Cardiac muscle cell (in vitro differentiated cells and primary cell): Measurements from ENCODE around the gene CABP7. TPM values are rescaled to one million over a fixed set of nuclear protein-coding genes. Genes with fewer than 3 reads are reported as not detected.

Experiments used
- DNase-seq, 2 donors: peaks; one replicate each; pipeline versions ENCODE4 v3.0.0 to v3.0.0-alpha.2; 2010 to 2017; ENCODE audit warnings: low read depth in 1 of 2, low spot score in 1 of 2
- H3K27ac ChIP-seq: fragments of 200-600 bp; sonication (generic); 2 replicates; pipeline ENCODE4 v1.5.1; 2016
- H3K27me3 ChIP-seq: fragments of 200-600 bp; sonication (generic); 2 replicates; pipeline ENCODE4 v1.6.0; 2016; ENCODE audit warnings: control low read depth
- H3K36me3 ChIP-seq: fragments of 200-600 bp; sonication (generic); 2 replicates; pipeline ENCODE4 v1.5.1; 2016; ENCODE audit warnings: control low read depth
- H3K4me1 ChIP-seq: fragments of 200-600 bp; sonication (generic); 2 replicates; pipeline ENCODE4 v1.8.1; 2017; ENCODE audit warnings: low read depth, mild to moderate bottlenecking, mixed run types
- H3K4me3 ChIP-seq: fragments of 200-600 bp; sonication (generic); 2 replicates; pipeline ENCODE4 v1.5.1; 2016; ENCODE audit warnings: mild to moderate bottlenecking
- H3K9me3 ChIP-seq: fragments of 200-600 bp; sonication (generic); 2 replicates; pipeline ENCODE4 v1.5.1; 2017; ENCODE audit warnings: low read depth, mild to moderate bottlenecking, control low read depth
- polyA plus RNA-seq: library from polyadenylated mRNA; unstranded; fragments of >200 nt; fragmentation: Nextera tagmentation; extraction: Ambion mirVana; gene quantifications from 2 replicates; pipeline ENCODE4 v1.2.1, GENCODE V29; 2016
- total RNA-seq: library from RNA; depleted of rRNA; stranded (reverse); fragments of >200 nt; gene quantifications from 2 replicates; pipeline ENCODE4 v1.2.3, GENCODE V29; 2016
- TF ChIP-seq, protein P1 (sequence below): IDR thresholded peaks from 2 replicates; pipeline ENCODE4 v1.5.1; 2012; ENCODE audit warnings: low read depth, mild to moderate bottlenecking, low read length

The CABP7 gene
- total and polyA plus RNA-seq, 2 experiments from 2014 or later: 0.11 TPM; not detected in 1

DNA sequence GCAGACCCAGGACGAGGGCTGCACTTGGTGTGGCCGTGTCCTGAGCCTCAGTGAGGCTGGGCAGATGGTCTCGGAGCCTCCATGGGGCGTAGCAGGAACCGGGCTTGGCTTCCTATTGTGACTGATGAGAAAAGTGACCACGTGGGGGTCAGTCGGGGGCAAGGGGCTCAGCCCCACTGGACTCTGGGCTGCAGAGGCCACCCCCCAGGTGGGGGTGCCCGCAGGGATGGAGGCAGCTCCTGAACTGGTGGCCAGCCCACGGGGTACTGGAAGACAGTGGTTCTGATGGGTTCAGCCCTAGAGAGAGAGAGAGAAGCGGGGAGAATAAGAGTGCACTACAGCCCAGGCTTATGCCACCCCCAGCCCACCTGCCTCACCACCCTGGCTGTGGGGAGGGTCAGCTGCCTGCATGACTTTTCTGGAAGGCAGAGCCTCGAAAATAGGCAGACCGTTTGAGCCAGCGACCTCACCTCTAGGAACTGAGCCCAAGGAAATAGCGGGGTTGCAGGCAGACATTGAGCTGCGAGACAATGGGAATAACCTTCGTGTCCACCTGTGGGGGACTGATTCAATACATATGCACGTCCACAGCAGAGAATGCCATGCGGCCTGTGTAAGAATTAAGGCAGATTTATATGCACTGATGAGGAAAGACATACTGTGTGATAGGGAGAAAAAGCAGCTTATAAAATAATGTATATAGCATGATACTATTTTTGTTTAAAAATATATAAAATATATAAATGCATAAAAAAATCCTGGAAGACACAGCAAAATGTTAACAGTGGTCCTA lies 11.5 kb downstream of the CABP7 start:
- Histone ChIP-seq H3K4me3 (no peak overlapping the region), H3K36me3 (no peaks in the 10 kb centered on the region), H3K4me1 (no peaks in the 10 kb centered on the region), H3K27me3 (no peaks in the 10 kb centered on the region), H3K27ac (no peak overlapping the region), H3K9me3 (no peaks in the 10 kb centered on the region)
- DNase-seq: no peak
- TF ChIP-seq, protein P1, sequence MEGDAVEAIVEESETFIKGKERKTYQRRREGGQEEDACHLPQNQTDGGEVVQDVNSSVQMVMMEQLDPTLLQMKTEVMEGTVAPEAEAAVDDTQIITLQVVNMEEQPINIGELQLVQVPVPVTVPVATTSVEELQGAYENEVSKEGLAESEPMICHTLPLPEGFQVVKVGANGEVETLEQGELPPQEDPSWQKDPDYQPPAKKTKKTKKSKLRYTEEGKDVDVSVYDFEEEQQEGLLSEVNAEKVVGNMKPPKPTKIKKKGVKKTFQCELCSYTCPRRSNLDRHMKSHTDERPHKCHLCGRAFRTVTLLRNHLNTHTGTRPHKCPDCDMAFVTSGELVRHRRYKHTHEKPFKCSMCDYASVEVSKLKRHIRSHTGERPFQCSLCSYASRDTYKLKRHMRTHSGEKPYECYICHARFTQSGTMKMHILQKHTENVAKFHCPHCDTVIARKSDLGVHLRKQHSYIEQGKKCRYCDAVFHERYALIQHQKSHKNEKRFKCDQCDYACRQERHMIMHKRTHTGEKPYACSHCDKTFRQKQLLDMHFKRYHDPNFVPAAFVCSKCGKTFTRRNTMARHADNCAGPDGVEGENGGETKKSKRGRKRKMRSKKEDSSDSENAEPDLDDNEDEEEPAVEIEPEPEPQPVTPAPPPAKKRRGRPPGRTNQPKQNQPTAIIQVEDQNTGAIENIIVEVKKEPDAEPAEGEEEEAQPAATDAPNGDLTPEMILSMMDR: no peak

DNA sequence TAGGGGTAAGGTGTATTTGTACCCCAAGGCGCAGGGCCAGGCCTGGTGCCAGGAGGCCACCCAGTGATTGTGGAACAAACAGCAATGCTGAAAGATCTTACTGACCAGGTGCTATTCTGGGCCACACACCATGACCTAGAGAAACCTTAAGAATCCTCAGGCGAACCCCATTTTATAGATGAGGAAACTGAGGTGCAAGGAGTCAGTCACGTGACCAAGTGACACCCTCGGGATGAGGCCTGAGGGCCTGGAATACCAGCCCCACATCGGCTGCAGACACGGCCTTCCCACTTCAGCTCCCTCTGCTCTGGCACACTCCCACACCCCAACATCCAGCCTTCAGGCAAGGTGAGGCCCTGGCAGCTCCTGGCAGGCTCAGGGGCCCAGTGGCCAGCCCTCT lies 13.1 kb downstream of the CABP7 start:
- Histone ChIP-seq H3K27me3 (no peaks in the 10 kb centered on the region), H3K4me3 (no peak overlapping the region), H3K36me3 (no peaks in the 10 kb centered on the region), H3K9me3 (no peaks in the 10 kb centered on the region), H3K27ac (no peak overlapping the region), H3K4me1 (no peaks in the 10 kb centered on the region)
- TF ChIP-seq, protein P1: no peak
- DNase-seq: no peak

DNA sequence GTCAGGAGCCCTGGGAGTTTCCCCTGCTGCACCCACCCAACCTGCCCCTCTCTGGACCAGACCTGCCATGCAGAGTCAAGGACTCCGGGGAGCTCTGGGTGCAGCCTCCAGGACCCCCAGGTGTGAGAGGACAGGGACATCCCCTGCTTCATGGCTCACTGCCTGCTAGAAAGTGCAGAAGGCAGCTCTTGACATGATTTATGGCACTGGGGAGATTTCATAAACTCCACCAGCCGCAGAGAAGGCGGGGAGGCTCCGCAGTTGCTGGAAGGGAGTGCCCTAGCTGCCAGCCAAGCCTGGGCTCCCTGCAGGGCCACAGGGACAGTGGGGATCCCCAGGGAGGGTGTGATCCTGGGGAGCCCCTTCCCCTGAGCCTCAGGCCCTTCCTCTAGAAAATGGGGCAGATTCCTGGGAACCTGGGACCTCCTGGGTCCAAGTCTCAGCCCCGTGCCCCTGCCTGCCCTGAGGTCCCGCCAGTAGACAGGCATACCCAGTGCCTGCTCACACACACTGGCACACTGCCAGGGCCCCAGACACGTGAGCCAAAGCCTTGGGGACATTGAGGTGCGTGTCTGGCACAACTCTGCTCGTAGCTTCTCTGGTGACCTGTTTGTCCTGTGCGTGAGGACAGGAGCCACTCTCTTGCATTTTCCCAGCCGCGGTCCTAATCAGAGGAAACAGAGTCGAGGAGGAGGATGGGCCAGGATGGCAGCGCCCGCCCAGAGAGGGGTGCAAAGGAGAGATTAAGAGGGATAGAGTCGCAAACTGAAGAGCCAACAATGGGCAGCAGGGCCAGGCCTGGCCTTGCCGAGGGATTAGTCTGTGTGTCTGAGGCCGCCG lies 13.8 kb downstream of the CABP7 start:
- Histone ChIP-seq H3K27ac (no peak overlapping the region), H3K27me3 (no peaks in the 10 kb centered on the region), H3K4me3 (no peak overlapping the region), H3K9me3 (no peaks in the 10 kb centered on the region), H3K36me3 (no peaks in the 10 kb centered on the region), H3K4me1 (no peaks in the 10 kb centered on the region)
- DNase-seq: peak in 1 of 2 donors; percentile 27
- TF ChIP-seq, protein P1: no peak

DNA sequence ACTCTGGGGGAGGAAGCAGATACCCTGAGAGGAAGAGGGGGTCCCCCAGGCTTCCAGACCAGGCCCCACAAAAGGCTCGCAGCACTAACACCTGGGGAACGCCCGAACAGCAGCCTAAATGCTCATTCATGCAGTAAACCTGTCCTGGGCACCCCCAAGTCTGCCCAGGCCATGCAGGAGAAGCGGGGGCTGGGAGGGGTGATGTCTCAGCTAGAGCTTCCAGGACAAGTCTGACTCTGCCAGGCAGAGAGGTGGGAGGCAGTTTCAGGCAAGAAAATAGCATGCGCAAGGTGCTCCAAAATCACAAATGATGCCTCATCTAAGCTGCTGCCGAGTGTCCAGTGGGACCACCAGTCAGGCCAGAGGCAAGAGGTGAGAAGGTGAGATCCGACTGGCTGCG lies 14.6 kb downstream of the CABP7 start:
- TF ChIP-seq, protein P1: no peak
- no peak overlapping the region for H3K27ac ChIP-seq
- no peaks in the 10 kb centered on the region for H3K36me3 ChIP-seq
- H3K4me1 ChIP-seq: no peaks in the 10 kb centered on the region
- DNase-seq: no peak
- H3K27me3 ChIP-seq: no peaks in the 10 kb centered on the region
- H3K4me3 ChIP-seq: no peak overlapping the region
- no peaks in the 10 kb centered on the region for H3K9me3 ChIP-seq

DNA sequence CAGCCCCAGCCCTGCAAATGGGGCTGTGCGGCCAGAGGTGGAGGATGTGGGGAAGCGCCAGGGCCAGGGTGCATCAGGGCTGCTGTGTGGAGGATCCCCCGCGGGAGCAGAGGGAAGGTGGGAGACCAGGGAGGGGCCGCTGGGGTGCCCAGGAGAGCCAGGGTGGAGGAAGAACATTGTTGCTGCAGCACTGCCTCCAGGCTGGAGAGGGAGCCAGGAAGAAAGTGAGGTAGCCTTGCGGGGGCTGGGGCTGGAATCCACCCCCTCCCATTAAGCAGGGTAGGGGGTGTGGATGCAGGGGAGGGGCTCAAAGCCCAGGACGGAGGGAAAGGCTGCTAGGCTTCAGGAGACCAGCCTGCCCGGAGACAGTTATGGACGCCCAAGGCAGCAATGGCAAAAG lies 15.0 kb downstream of the CABP7 start:
- TF ChIP-seq, protein P1: no peak
- no peaks in the 10 kb centered on the region for H3K27me3 ChIP-seq
- no peak overlapping the region for H3K4me3 ChIP-seq
- no peak for DNase-seq
- H3K27ac ChIP-seq: no peak overlapping the region
- no peaks in the 10 kb centered on the region for H3K36me3 ChIP-seq
- no peaks in the 10 kb centered on the region for H3K4me1 ChIP-seq
- H3K9me3 ChIP-seq: no peaks in the 10 kb centered on the region
